GDM1 (cell line): ENCODE measurements around the gene SF3A1.
"Not testable (repeated sequence)": the region's sequence is repeated elsewhere in the genome, so short reads cannot be mapped to it uniquely, and the experiment has no call there.

Source experiments
- DNase-seq: peaks from one replicate; lab custom pipeline; 2025; lab: John Stamatoyannopoulos, UW

The SF3A1 gene

GRCh38 chr22:30347255-30347892, 9.3 kb downstream of the SF3A1 start:
- no peak for DNase-seq

GRCh38 chr22:30344447-30345200, 12.1 kb downstream of the SF3A1 start:
- DNase-seq: no peak

- DNase-seq: no peak
These were observed 15.6 kb downstream of the SF3A1 start for GRCh38 chr22:30340911-30341685.

GRCh38 chr22:30338802-30339201, 17.9 kb downstream of the SF3A1 start:
- DNase-seq: no peak

- DNase-seq: not testable (repeated sequence)
These were observed 18.4 kb downstream of the SF3A1 start for GRCh38 chr22:30338341-30338740.

GRCh38 chr22:30337461-30337778, 19.3 kb downstream of the SF3A1 start:
- no peak for DNase-seq

GRCh38 chr22:30336752-30337460, 19.8 kb downstream of the SF3A1 start:
- DNase-seq: no peak

GRCh38 chr22:30335236-30335635, 21.5 kb downstream of the SF3A1 start:
- DNase-seq: no peak

- no peak for DNase-seq
These were observed 22.0 kb downstream of the SF3A1 start for GRCh38 chr22:30334646-30335045.

GRCh38 chr22:30333707-30334087, 23.0 kb downstream of the SF3A1 start:
- no peak for DNase-seq

GRCh38 chr22:30332994-30333706, 23.5 kb downstream of the SF3A1 start:
- DNase-seq: no peak

GRCh38 chr22:30332551-30332950, 24.1 kb downstream of the SF3A1 start:
- no peak for DNase-seq

- DNase-seq: no peak
These were observed 28.1 kb downstream of the SF3A1 start for GRCh38 chr22:30328466-30329049.

- DNase-seq: no peak
These were observed 28.8 kb downstream of the SF3A1 start for GRCh38 chr22:30327864-30328345.

GRCh38 chr22:30326706-30327362, 29.9 kb downstream of the SF3A1 start, which contains the start of gene TBC1D10A:
Gene TBC1D10A, minus strand, starts transcription at chr22:30326941. Its CDS starts 60 bp downstream, at chr22:30326881.
- peak; percentile 84 for DNase-seq

- DNase-seq: no peak
These were observed 30.4 kb downstream of the SF3A1 start for GRCh38 chr22:30326255-30326705.

- no peak for DNase-seq
These were observed 30.9 kb downstream of the SF3A1 start for GRCh38 chr22:30325724-30326254.

GRCh38 chr22:30325065-30325720, 31.5 kb downstream of the SF3A1 start:
- DNase-seq: no peak

GRCh38 chr22:30324014-30324730, 32.5 kb downstream of the SF3A1 start:
- DNase-seq: peak; percentile 32
